IMR-90 (cell line): Measurements from ENCODE around the gene TMSB15B. TPM values are rescaled to one million over a fixed set of nuclear protein-coding genes. Genes with fewer than 3 reads are reported as not detected.

Experiments used
- ATAC-seq: fragments of 200-7000 bp; cut with Tn5 transposase; 2 replicates; pipeline ENCODE4 v1.9.1; 2020; ENCODE audit warnings: low read depth, mild to moderate bottlenecking, moderate library complexity
- BruUV-seq: library from RNA; stranded (reverse); fragments of 400-500 nt; replicated peaks from 2 replicates; lab custom pipeline; 2021; lab: Mats Ljungman, UMichigan
- CTCF ChIA-PET: fragments of 300-600 bp; formaldehyde crosslinking; extraction: SDS; loops from one replicate; lab custom pipeline; 2021; ENCODE audit warnings: antibody characterized with exemption; lab: Yijun Ruan, JAX
- POLR2A ChIA-PET: fragments of 300-600 bp; sonication (Branson Sonifier 250); formaldehyde crosslinking; loops from one replicate; lab custom pipeline; 2022; ENCODE audit warnings: antibody characterized with exemption; ENCODE audit not compliant: unreplicated experiment; lab: Charles Lee
- DNase-seq: peaks from one replicate; pipeline ENCODE4 v3.0.0; 2013
- H2AFZ ChIP-seq: replicated peaks from 2 replicates; pipeline ENCODE3; 2013; ENCODE audit warnings: low read length, mild to moderate bottlenecking; ENCODE audit not compliant: poor library complexity
- H2AK5ac ChIP-seq: 2 replicates; pipeline ENCODE4 v1.6.1; 2013; ENCODE audit warnings: low read depth, low read length, inconsistent platforms
- H2AK9ac ChIP-seq: replicated peaks from 2 replicates; pipeline ENCODE3; 2013; ENCODE audit warnings: mild to moderate bottlenecking, low read depth, low read length, moderate library complexity; ENCODE audit not compliant: poor library complexity
- H2BK120ac ChIP-seq: 2 replicates; pipeline ENCODE4 v1.6.1; 2013; ENCODE audit warnings: low read depth, low read length, inconsistent platforms
- H2BK15ac ChIP-seq: 3 replicates; pipeline ENCODE4 v1.6.1; 2013; ENCODE audit warnings: low read depth, low read length, inconsistent platforms
- H2BK20ac ChIP-seq: 2 replicates; pipeline ENCODE4 v1.6.1; 2013; ENCODE audit warnings: low read depth, mild to moderate bottlenecking, inconsistent platforms, low read length, moderate library complexity
- H2BK5ac ChIP-seq: 2 replicates; pipeline ENCODE4 v1.6.1; 2013; ENCODE audit warnings: mild to moderate bottlenecking, low read depth, low read length, inconsistent platforms; ENCODE audit not compliant: poor library complexity, severe bottlenecking
- H3K14ac ChIP-seq: replicated peaks from 2 replicates; pipeline ENCODE4 v1.6.1; 2013; ENCODE audit warnings: low read depth, low read length, inconsistent platforms
- H3K18ac ChIP-seq: 2 replicates; pipeline ENCODE4 v1.6.1; 2013; ENCODE audit warnings: low read depth, low read length, control low read depth
- H3K23ac ChIP-seq: 2 replicates; pipeline ENCODE4 v1.6.1; 2013; ENCODE audit warnings: low read depth, low read length, inconsistent platforms
- H3K27ac ChIP-seq: 2 replicates; pipeline ENCODE4 v1.5.1; 2013; ENCODE audit warnings: mild to moderate bottlenecking, control low read depth, low read length; ENCODE audit not compliant: insufficient read depth
- H3K27me3 ChIP-seq: 2 replicates; pipeline ENCODE4 v1.6.1; 2013; ENCODE audit warnings: low read length; ENCODE audit not compliant: control insufficient read depth, insufficient read depth
- H3K36me3 ChIP-seq: 2 replicates; pipeline ENCODE4 v1.6.1; 2013; ENCODE audit warnings: low read length, mixed read lengths; ENCODE audit not compliant: control insufficient read depth, insufficient read depth
- H3K4ac ChIP-seq: 2 replicates; pipeline ENCODE4 v1.6.1; 2013; ENCODE audit warnings: low read depth, low read length, inconsistent platforms
- H3K4me1 ChIP-seq: 2 replicates; pipeline ENCODE4 v1.6.1; 2013; ENCODE audit warnings: low read length, mixed read lengths; ENCODE audit not compliant: control insufficient read depth, insufficient read depth
- H3K4me2 ChIP-seq: 2 replicates; pipeline ENCODE4 v1.6.1; 2013; ENCODE audit warnings: low read depth, mild to moderate bottlenecking, control low read depth, low read length, moderate library complexity
- H3K4me3 ChIP-seq: 2 replicates; pipeline ENCODE4 v1.5.1; 2013; ENCODE audit warnings: low read depth, mild to moderate bottlenecking, control low read depth, low read length, moderate library complexity; ENCODE audit not compliant: insufficient read depth
- H3K56ac ChIP-seq: 2 replicates; pipeline ENCODE4 v1.6.1; 2013; ENCODE audit warnings: low read length, inconsistent platforms; ENCODE audit not compliant: insufficient read depth; ENCODE audit errors: extremely low read depth
- H3K79me1 ChIP-seq, 2 experiments: 2 replicates each; pipeline ENCODE4 v1.6.1; 2013; ENCODE audit warnings: low read length in 2 of 2, inconsistent platforms in 1 of 2, low read depth in 1 of 2
- H3K9ac ChIP-seq: 2 replicates; pipeline ENCODE4 v1.6.1; 2013; ENCODE audit warnings: low read depth, low read length, control low read depth
- H3K9me1 ChIP-seq: 2 replicates; pipeline ENCODE4 v1.6.1; 2013; ENCODE audit warnings: low read length, inconsistent platforms; ENCODE audit not compliant: insufficient read depth
- H3K9me3 ChIP-seq: 2 replicates; pipeline ENCODE4 v1.6.1; 2013; ENCODE audit warnings: low read length; ENCODE audit not compliant: control insufficient read depth, insufficient read depth
- H4K20me1 ChIP-seq: 2 replicates; pipeline ENCODE4 v1.6.1; 2013; ENCODE audit warnings: low read length, inconsistent platforms; ENCODE audit not compliant: insufficient read depth
- H4K5ac ChIP-seq: 2 replicates; pipeline ENCODE4 v1.6.1; 2013; ENCODE audit warnings: mild to moderate bottlenecking, low read depth, low read length, control low read depth
- H4K8ac ChIP-seq, 2 experiments: 2 replicates each; pipeline ENCODE4 v1.6.1; 2013; ENCODE audit warnings: low read depth in 2 of 2, low read length in 2 of 2, control low read depth in 1 of 2, inconsistent platforms in 1 of 2
- H4K91ac ChIP-seq: 2 replicates; pipeline ENCODE4 v1.6.1; 2013; ENCODE audit warnings: low read depth, low read length, inconsistent platforms; ENCODE audit not compliant: insufficient read depth
- BHLHE40 ChIP-seq: fragments of 150-350 bp; IDR thresholded peaks from 2 replicates; pipeline ENCODE4 v1.6.1; 2016; ENCODE audit warnings: mild to moderate bottlenecking, low read depth, low read length
- RAD21 ChIP-seq: IDR thresholded peaks from 2 replicates; pipeline ENCODE4 v1.6.1; 2012; ENCODE audit warnings: low read length, improper control_type of control experiment
- WGBS, 2 experiments: methylation state at CpG; one replicate each; pipeline versions ENCODE4 v1.1.5 to v1.1.7; 2013; ENCODE audit warnings: missing lambda C conversion rate in 2 of 2; ENCODE audit not compliant: insufficient read length in 1 of 2; ENCODE audit errors: extremely low coverage in 2 of 2; 5-methylcytosine and 5-hydroxymethylcytosine counted together
- dilution Hi-C: fragments of 300-500 bp; cut with HindIII; formaldehyde crosslinking; loops from one replicate; pipeline ENCODE4 v1.14.3; 2018; ENCODE audit warnings: low sequenced_read_pairs; ENCODE audit not compliant: unreplicated experiment
- in situ Hi-C: fragments of 300-500 bp; cut with MboI; formaldehyde crosslinking; loops from 3 replicates; pipeline ENCODE4 v1.14.3; 2019; ENCODE audit warnings: low sequenced_read_pairs, inconsistent platforms, mixed read lengths
- intact Hi-C: fragments of 100-400 bp; cut with micrococcal nuclease; formaldehyde crosslinking; loops from 2 replicates; pipeline ENCODE4 v1.10.0; 2022
- polyA plus RNA-seq, 3 experiments: library from polyadenylated mRNA; depleted of rRNA; stranded (reverse); fragments of >200 nt; gene quantifications; 2 replicates each; pipeline ENCODE4 v1.2.3, GENCODE V29; 2012; ENCODE audit warnings: low replicate concordance in 1 of 3
- total RNA-seq: library from RNA; depleted of rRNA; stranded (reverse); fragments of >200 nt; gene quantifications from 2 replicates; pipeline ENCODE4 v1.2.3, GENCODE V29; 2012

Gene TMSB15B
- total and polyA plus RNA-seq, 2 of the 4 experiments (the other 2 are of a cell fraction) = 7.9 to 9.0 TPM

DNA sequence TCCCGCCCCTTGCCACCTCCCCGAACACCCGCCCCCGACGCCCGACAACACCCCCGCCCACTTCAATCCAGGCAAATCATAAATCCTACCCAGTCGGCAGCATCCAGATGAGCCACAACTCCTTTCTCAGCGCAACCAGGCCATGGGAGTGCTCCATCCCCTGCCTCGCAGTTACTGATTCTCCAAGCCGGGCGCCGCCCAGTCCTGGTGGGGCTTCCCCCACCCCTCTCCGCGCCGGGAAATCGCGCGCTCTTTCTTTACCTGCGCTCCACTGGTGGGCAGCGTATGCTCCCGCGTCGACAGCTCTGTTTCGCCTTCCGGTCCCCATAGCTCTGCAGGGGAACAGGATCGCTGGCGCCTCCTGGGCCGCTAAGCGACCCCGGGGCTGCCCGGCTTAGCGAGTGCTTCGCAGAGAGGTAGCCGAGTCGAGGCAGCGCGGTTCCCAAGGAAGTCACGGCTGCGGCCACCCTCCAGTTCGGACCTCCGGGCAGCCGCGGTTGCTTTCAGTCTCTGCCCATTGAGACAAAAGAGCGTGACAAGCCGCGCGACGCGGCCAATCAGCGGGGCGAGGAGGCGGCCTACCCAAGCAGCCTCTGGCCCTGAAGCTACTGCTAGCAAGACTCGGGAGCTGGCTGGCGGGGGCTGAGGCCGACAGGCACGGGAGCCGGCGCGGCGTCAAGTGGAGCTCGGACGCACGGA is 43.7 kb upstream of the TMSB15B start:
- H3K9ac ChIP-seq = peak overlapping the region; percentile 72

More for the DNA sequence above, 43.7 kb upstream of the TMSB15B start:
- peak overlapping the region; percentile 77 for H4K5ac ChIP-seq
- H2AK5ac ChIP-seq = no peak overlapping the region
- intact Hi-C loops = loop anchor here (1.0 to 5.0 kb wide), 2 partner anchors 73 to 231 kb away; partner anchors contain the start of gene MORF4L2
- H3K4me1 ChIP-seq = no peaks in the 10 kb centered on the region
- peak overlapping the region; percentile 60 to 71; a peak in 3 of 4 replicates for H4K8ac ChIP-seq
- no peaks in the 10 kb centered on the region; a peak in 1 of 4 replicates for H3K79me1 ChIP-seq
- peak overlapping the region; percentile 45; the same call in 1 of the 2 replicates for H3K14ac ChIP-seq
- no peaks in the 10 kb centered on the region for H4K20me1 ChIP-seq
- peak overlapping the region; percentile 22; the same call in 1 of the 2 replicates for H4K91ac ChIP-seq
- H3K4me2 ChIP-seq = peak overlapping the region; percentile 91
- H3K18ac ChIP-seq = no peak overlapping the region
- H3K27ac ChIP-seq = peak overlapping the region; percentile 50; the same call in 1 of the 2 replicates
- in situ Hi-C loops = loop anchor here (5.0 kb wide), 1 partner anchor 71 kb away; no protein-coding TSS in a partner anchor
- ChIA-PET POLR2A (no interaction called here), CTCF (interaction anchor here (2.2 kb wide), 1 partner anchor 14 kb away, joined by 11 read pairs; no protein-coding TSS in a partner anchor)
- H3K4ac ChIP-seq = peak overlapping the region; percentile 11; the same call in 1 of the 2 replicates
- H2BK5ac ChIP-seq = peak overlapping the region; percentile 14
- dilution Hi-C loops = no loop called here
- peak overlapping the region; percentile 92 for H2AFZ ChIP-seq
- no peak overlapping the region for H2BK15ac ChIP-seq
- H3K9me1 ChIP-seq = no peaks in the 10 kb centered on the region; the same call in 1 of the 2 replicates
- H2BK20ac ChIP-seq = no peak overlapping the region
- peak; percentile 88 for ATAC-seq
- BruUV-seq = no TSS peak
- H3K23ac ChIP-seq = no peak overlapping the region
- 13% methylated on average over 22 of the region's 64 CpGs; no CpG with 5 or more reads in 1 of the 2 experiments for WGBS, 2 experiments
- H2BK120ac ChIP-seq = no peak overlapping the region
- H3K27me3 ChIP-seq = peaks cover 2% of the 10 kb centered on the region; the same call in 1 of the 2 replicates
- peak overlapping the region; percentile 23 for H2AK9ac ChIP-seq
- TF ChIP-seq RAD21 = no peak
- TF ChIP-seq BHLHE40 = 0 out of 2 replicates have a peak, but pooled peaks have one; percentile 20
- H3K56ac ChIP-seq = no peak overlapping the region
- H3K9me3 ChIP-seq = no peaks in the 10 kb centered on the region
- H3K4me3 ChIP-seq = peak overlapping the region; percentile 63
- peak; percentile 59 for DNase-seq
- H3K36me3 ChIP-seq = no peaks in the 10 kb centered on the region
